PC-3 (cell line): Measurements from ENCODE around the gene RHEX. TPM values are rescaled to one million over a fixed set of nuclear protein-coding genes. Genes with fewer than 3 reads are reported as not detected.

ENCODE experiments used
- ATAC-seq: fragments of 200-7000 bp; cut with Tn5 transposase; 2 replicates; pipeline ENCODE4 v1.9.1; 2020; ENCODE audit warnings: mild to moderate bottlenecking, moderate library complexity
- BruUV-seq: library from RNA; stranded (reverse); fragments of 400-500 nt; replicated peaks from 2 replicates; lab custom pipeline; 2021; lab: Mats Ljungman, UMichigan
- CTCF ChIA-PET: fragments of 300-600 bp; sonication (Branson Sonifier 250); formaldehyde crosslinking; loops from one replicate; lab custom pipeline; 2022; ENCODE audit warnings: antibody characterized with exemption; lab: Charles Lee
- POLR2A ChIA-PET: fragments of 300-600 bp; sonication (Branson Sonifier 250); formaldehyde crosslinking; loops from one replicate; lab custom pipeline; 2022; ENCODE audit warnings: antibody characterized with exemption; ENCODE audit not compliant: unreplicated experiment; lab: Charles Lee
- DNase-seq: peaks from one replicate; pipeline ENCODE4 v3.0.0-alpha.2; 2015
- H2AFZ ChIP-seq: fragments of 300-600 bp; sonication (generic); 2 replicates; pipeline ENCODE4 v1.6.0; 2016; ENCODE audit warnings: antibody characterized with exemption, low read length
- H3F3A ChIP-seq: fragments of 300-600 bp; sonication (generic); one replicate; pipeline ENCODE4 v1.6.0; 2017; ENCODE audit warnings: antibody characterized with exemption, low read length, control low read depth, mild to moderate bottlenecking; ENCODE audit not compliant: unreplicated experiment
- H3K27ac ChIP-seq: fragments of 300-600 bp; sonication (generic); 2 replicates; pipeline ENCODE4 v1.5.1; 2016; ENCODE audit warnings: mild to moderate bottlenecking, low read length
- H3K27me3 ChIP-seq: fragments of 300-600 bp; sonication (generic); 2 replicates; pipeline ENCODE4 v1.6.1; 2016; ENCODE audit warnings: low read length, mixed read lengths
- H3K36me3 ChIP-seq: fragments of 300-600 bp; sonication (generic); 2 replicates; pipeline ENCODE4 v1.6.1; 2016; ENCODE audit warnings: low read depth, mixed run types, low read length, mixed read lengths
- H3K4me1 ChIP-seq: fragments of 300-600 bp; sonication (generic); 2 replicates; pipeline ENCODE4 v1.5.1; 2016; ENCODE audit warnings: low read length; ENCODE audit not compliant: insufficient read depth
- H3K4me2 ChIP-seq: fragments of 300-600 bp; sonication (generic); 2 replicates; pipeline ENCODE4 v1.6.0; 2016; ENCODE audit warnings: low read length
- H3K4me3 ChIP-seq: fragments of 300-600 bp; sonication (generic); 2 replicates; pipeline ENCODE4 v1.5.1; 2016; ENCODE audit warnings: mild to moderate bottlenecking, low read length, mixed read lengths
- H3K79me2 ChIP-seq: fragments of 300-600 bp; sonication (generic); 2 replicates; pipeline ENCODE4 v1.6.1; 2017; ENCODE audit warnings: low read length, mixed read lengths
- H3K9ac ChIP-seq: fragments of 300-600 bp; sonication (generic); 2 replicates; pipeline ENCODE4 v1.6.0; 2016; ENCODE audit warnings: mild to moderate bottlenecking, low read length
- H3K9me2 ChIP-seq: fragments of 300-600 bp; sonication (generic); replicated peaks from 2 replicates; pipeline ENCODE4 v1.6.1; 2016; ENCODE audit warnings: mixed run types, low read length, mixed read lengths
- H3K9me3 ChIP-seq: fragments of 300-600 bp; sonication (generic); 2 replicates; pipeline ENCODE4 v1.6.1; 2016; ENCODE audit warnings: low read length, mixed read lengths
- H4K20me1 ChIP-seq: fragments of 300-600 bp; sonication (generic); 2 replicates; pipeline ENCODE4 v1.6.1; 2016; ENCODE audit warnings: low read length, mixed read lengths
- CTCF ChIP-seq: fragments of 300-600 bp; sonication (generic); conservative IDR thresholded peaks from 2 replicates; pipeline ENCODE4 v1.5.1; 2017; ENCODE audit warnings: antibody characterized with exemption, low read depth, mild to moderate bottlenecking, low read length
- EZH2 ChIP-seq: fragments of 300-600 bp; sonication (generic); IDR thresholded peaks from one replicate; pipeline ENCODE4 v1.6.1; 2017; ENCODE audit warnings: antibody characterized with exemption, mild to moderate bottlenecking, low read length; ENCODE audit not compliant: unreplicated experiment
- EZH2phosphoT487 ChIP-seq: fragments of 300-600 bp; sonication (generic); IDR thresholded peaks from 2 replicates; pipeline ENCODE4 v1.6.1; 2018; ENCODE audit warnings: mild to moderate bottlenecking, antibody characterized with exemption, low read length, borderline replicate concordance
- intact Hi-C: fragments of 100-400 bp; cut with micrococcal nuclease; formaldehyde crosslinking; loops from 2 replicates; pipeline ENCODE4 v1.9.0; 2023
- total RNA-seq: library from RNA; depleted of rRNA; stranded (reverse); fragments of >200 nt; gene quantifications from 2 replicates; pipeline ENCODE4 v1.2.3, GENCODE V29; 2014

RHEX gene
- total RNA-seq, 1 experiment from 2014 or later, result not detected

- CTCF ChIA-PET, result no interaction called here
- no peaks in the 10 kb centered on the region for H3K4me1 ChIP-seq
- no peak overlapping the region for H3K4me3 ChIP-seq
- H3K9me3 ChIP-seq, result no peaks in the 10 kb centered on the region
- H3K27ac ChIP-seq, result no peak overlapping the region
- ATAC-seq, result no peak
- H3K36me3 ChIP-seq, result no peaks in the 10 kb centered on the region
- no peaks in the 10 kb centered on the region for H3K9me2 ChIP-seq
- H2AFZ ChIP-seq, result no peak overlapping the region
- no peaks in the 10 kb centered on the region for H3K79me2 ChIP-seq
- BruUV-seq, result no TSS peak
- H4K20me1 ChIP-seq, result no peaks in the 10 kb centered on the region
- H3K4me2 ChIP-seq, result no peak overlapping the region
- H3F3A ChIP-seq, result no peaks in the 10 kb centered on the region
- no peak for DNase-seq
- no peak for TF ChIP-seq CTCF
- intact Hi-C loops, result no loop called here
- POLR2A ChIA-PET, result no interaction called here
- H3K27me3 ChIP-seq, result peaks cover 44% of the 10 kb centered on the region
- H3K9ac ChIP-seq, result no peak overlapping the region
Observed at GRCh38 chr1:206047271-206047670, 5.7 kb upstream of the RHEX start.

DNA sequence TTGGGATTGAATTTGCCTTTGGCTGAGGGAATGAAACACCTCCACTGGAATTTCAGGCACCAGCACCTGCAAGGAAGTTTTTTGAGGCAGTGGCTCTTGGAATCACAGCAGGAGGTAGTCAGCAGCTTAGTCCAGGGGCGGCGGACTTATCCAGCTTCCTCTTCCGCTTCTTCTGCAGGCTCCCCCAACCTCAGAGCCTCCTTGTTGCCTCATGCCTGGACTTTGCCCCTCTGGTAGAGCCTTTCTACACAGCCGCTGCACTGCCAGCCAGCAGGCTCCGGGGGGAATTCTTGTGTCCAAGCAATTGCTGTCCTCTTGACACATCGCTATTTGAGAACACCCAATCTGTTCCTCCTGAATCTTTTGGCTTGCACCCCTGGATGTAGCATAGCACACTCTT is 4.4 kb upstream of the RHEX start:
- BruUV-seq, result no TSS peak
- intact Hi-C loops, result no loop called here

DNA sequence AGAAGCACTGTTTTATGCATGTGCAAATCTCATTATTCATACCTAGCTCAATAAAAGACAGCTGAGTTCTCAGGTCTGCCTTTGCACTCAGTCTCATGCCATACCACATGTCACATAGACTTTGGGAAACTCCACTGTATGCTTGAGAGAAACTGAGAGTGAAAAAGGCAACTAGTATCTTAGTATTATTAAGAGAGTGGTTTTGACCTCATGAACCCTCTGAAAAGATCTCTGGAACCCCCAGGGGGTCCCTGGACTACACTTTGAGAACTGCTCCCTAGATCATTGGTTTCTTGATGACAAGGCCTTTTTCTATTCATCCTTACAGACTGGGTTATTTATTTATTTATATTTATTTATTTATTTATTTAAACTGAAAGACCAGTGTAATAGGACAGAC is 3.7 kb upstream of the RHEX start:
- no peaks in the 10 kb centered on the region for H3K4me1 ChIP-seq
- ChIA-PET CTCF (no interaction called here), POLR2A (no interaction called here)
- peaks cover 32% of the 10 kb centered on the region for H3K27me3 ChIP-seq
- H3F3A ChIP-seq, result no peaks in the 10 kb centered on the region
- no peaks in the 10 kb centered on the region for H4K20me1 ChIP-seq
- TF ChIP-seq EZH2 (no peak), CTCF (no peak), EZH2phosphoT487 (no peak)
- H3K4me2 ChIP-seq, result no peak overlapping the region
- no peak overlapping the region for H3K27ac ChIP-seq
- no peaks in the 10 kb centered on the region for H3K9me3 ChIP-seq
- no peaks in the 10 kb centered on the region for H3K36me3 ChIP-seq
- no peaks in the 10 kb centered on the region for H3K79me2 ChIP-seq
- ATAC-seq (no peak), DNase-seq (no peak)
- intact Hi-C loops, result no loop called here
- BruUV-seq, result no TSS peak
- no peak overlapping the region for H3K4me3 ChIP-seq
- no peaks in the 10 kb centered on the region for H3K9me2 ChIP-seq
- no peak overlapping the region for H2AFZ ChIP-seq
- H3K9ac ChIP-seq, result no peak overlapping the region

More for the DNA sequence above, 4.4 kb upstream of the RHEX start:
- Histone ChIP-seq H3K27me3 (peaks cover 35% of the 10 kb centered on the region), H3K4me1 (no peaks in the 10 kb centered on the region), H2AFZ (no peak overlapping the region), H3K4me2 (no peak overlapping the region), H3K9me2 (no peaks in the 10 kb centered on the region), H3K9me3 (no peaks in the 10 kb centered on the region), H3K79me2 (no peaks in the 10 kb centered on the region), H3K36me3 (no peaks in the 10 kb centered on the region), H3K27ac (no peak overlapping the region), H3K9ac (no peak overlapping the region), H3F3A (no peaks in the 10 kb centered on the region), H3K4me3 (no peak overlapping the region), H4K20me1 (no peaks in the 10 kb centered on the region)
- CTCF ChIA-PET, result no interaction called here
- DNase-seq (no peak), ATAC-seq (no peak)
- POLR2A ChIA-PET, result no interaction called here
- TF ChIP-seq EZH2, result no peak
